ENCODE data around the gene UBE2D3.
A peak's percentile ranks its signal among the peaks of the same experiment; 100 is the strongest.

Gene UBE2D3

DNA sequence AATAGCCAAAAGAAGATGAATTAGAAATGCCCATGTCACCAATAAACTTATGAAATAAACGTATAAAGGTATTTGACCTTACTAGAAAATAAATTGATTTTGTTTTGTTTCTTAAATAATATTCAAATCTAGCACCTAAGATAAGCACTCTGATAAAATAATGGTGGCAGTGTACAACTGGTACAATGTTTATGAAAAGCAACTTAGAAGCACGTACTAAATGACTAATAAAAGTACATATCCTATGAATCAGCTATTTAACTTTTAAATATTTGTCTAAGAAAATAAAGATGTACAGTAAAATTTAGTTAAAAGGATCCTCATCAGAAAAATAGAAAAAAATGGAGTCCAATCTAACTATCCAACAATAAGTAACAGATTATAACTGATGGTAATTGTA is 73.3 kb downstream of the UBE2D3 start:
- DNase-seq (ENCODE audit: low read depth): peak; percentile 37

DNA sequence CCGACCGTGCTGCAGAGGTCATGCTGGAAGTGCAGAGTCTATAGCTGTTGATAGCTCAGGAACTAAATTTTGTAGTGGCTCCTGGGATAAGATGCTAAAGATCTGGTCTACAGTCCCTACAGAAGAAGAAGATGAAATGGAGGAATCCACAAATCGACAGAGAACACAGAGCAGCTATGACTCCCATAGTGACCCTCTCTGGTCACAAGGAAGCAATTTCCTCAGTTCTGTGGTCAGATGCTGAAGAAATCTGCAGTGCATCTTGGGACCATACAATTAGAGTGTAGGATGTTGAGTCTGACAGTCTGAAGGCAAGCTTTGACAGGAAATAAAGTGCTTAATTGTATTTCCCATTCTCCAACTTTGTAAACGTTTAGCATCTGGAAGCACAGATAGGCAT is 75.4 kb downstream of the UBE2D3 start:
- DNase-seq (ENCODE audit: low read depth): no peak

Measured in ELR (cell line).